ENCODE results near the gene ELK3. TPM values are rescaled to one million over a fixed set of nuclear protein-coding genes. Genes with fewer than 3 reads are reported as not detected.
A peak's percentile ranks its signal among the peaks of the same experiment; 100 is the strongest.

Gene ELK3
- total RNA-seq, 1 donor from 2014 or later: 50.2 TPM

GRCh38 chr12:96256672-96257361 lies 62.6 kb downstream of the ELK3 start:
- no peak for DNase-seq (ENCODE audit: low read depth in 2 of 2)

- no peak for DNase-seq (ENCODE audit: low read depth in 2 of 2)
Observed at GRCh38 chr12:96257550-96258103, 63.5 kb downstream of the ELK3 start.

- DNase-seq (ENCODE audit: low read depth in 2 of 2): peak in 1 of 2 donors; percentile 71
Observed at GRCh38 chr12:96258104-96258961, 64.2 kb downstream of the ELK3 start.

GRCh38 chr12:96260231-96260630 lies 66.1 kb downstream of the ELK3 start:
- DNase-seq (ENCODE audit: low read depth in 2 of 2): no peak

- DNase-seq (ENCODE audit: low read depth in 2 of 2): no peak
Observed at GRCh38 chr12:96260644-96261043, 66.5 kb downstream of the ELK3 start.

GRCh38 chr12:96261557-96261956 lies 67.4 kb downstream of the ELK3 start:
- DNase-seq (ENCODE audit: low read depth in 2 of 2): peak in 1 of 2 donors; percentile 65

GRCh38 chr12:96263449-96263902 lies 69.3 kb downstream of the ELK3 start:
- DNase-seq (ENCODE audit: low read depth in 2 of 2): peak; percentile 84 to 90

- DNase-seq (ENCODE audit: low read depth in 2 of 2): no peak
Observed at GRCh38 chr12:96265400-96265799, 71.2 kb downstream of the ELK3 start.

GRCh38 chr12:96265836-96266235 lies 71.7 kb downstream of the ELK3 start:
- no peak for DNase-seq (ENCODE audit: low read depth in 2 of 2)

GRCh38 chr12:96266238-96266637 lies 72.1 kb downstream of the ELK3 start:
- DNase-seq (ENCODE audit: low read depth in 2 of 2): no peak

GRCh38 chr12:96271469-96272199 lies 77.5 kb downstream of the ELK3 start:
- no peak for DNase-seq (ENCODE audit: low read depth in 2 of 2)

GRCh38 chr12:96274331-96274730 lies 80.2 kb downstream of the ELK3 start:
- no peak for DNase-seq (ENCODE audit: low read depth in 2 of 2)

GRCh38 chr12:96285158-96285557 lies 91.0 kb downstream of the ELK3 start:
- peak in 1 of 2 donors; percentile 51 for DNase-seq (ENCODE audit: low read depth in 2 of 2)

GRCh38 chr12:96289067-96289466 lies 94.9 kb downstream of the ELK3 start:
- no peak for DNase-seq (ENCODE audit: low read depth in 2 of 2)

GRCh38 chr12:96293093-96293492 lies 98.9 kb downstream of the ELK3 start:
- DNase-seq (ENCODE audit: low read depth in 2 of 2): no peak

GRCh38 chr12:96294831-96295230 lies 100.7 kb downstream of the ELK3 start:
- DNase-seq (ENCODE audit: low read depth in 2 of 2): no peak

- DNase-seq (ENCODE audit: low read depth in 2 of 2): no peak
Observed at GRCh38 chr12:96295532-96296160, 101.5 kb downstream of the ELK3 start.

GRCh38 chr12:96297504-96297903 lies 103.3 kb downstream of the ELK3 start:
- no peak for DNase-seq (ENCODE audit: low read depth in 2 of 2)

- DNase-seq (ENCODE audit: low read depth in 2 of 2): no peak
Observed at GRCh38 chr12:96300064-96300463, 105.9 kb downstream of the ELK3 start.

GRCh38 chr12:96301732-96302131 lies 107.6 kb downstream of the ELK3 start:
- DNase-seq (ENCODE audit: low read depth in 2 of 2): no peak

GRCh38 chr12:96302687-96303310 lies 108.6 kb downstream of the ELK3 start:
- no peak for DNase-seq (ENCODE audit: low read depth in 2 of 2)

Measured in dermis microvascular lymphatic vessel endothelial cell (primary cell).